ENCODE data around the gene ZFYVE27.

Gene ZFYVE27

GRCh38 chr10:97715259-97715874, 21.6 kb upstream of the ZFYVE27 start:
- no peak for DNase-seq

GRCh38 chr10:97717627-97718026, 19.3 kb upstream of the ZFYVE27 start:
- DNase-seq: no peak

DNA sequence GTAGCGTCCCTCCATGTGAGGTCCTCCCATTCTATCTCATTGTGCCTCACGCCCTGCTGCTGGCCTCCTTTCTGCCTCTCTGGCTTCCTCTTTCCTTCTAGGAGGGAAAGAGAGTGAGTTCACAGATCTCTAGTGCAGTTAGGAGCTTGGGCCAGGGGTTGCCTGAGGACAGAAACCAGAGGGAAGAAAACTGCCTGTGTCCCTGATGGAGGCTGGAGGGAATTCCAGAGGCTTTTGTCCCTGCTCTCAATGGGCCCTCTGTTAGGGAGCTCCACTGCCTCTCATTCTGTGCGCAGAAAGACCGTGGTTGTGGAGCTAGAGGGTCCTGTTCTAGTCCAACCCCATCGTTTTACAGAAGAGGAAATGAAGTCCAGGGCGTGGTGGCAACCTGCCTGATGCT, 18.8 kb upstream of the ZFYVE27 start:
- DNase-seq: no peak

- no peak for DNase-seq
Observed at GRCh38 chr10:97718659-97719142, 18.2 kb upstream of the ZFYVE27 start.

DNA sequence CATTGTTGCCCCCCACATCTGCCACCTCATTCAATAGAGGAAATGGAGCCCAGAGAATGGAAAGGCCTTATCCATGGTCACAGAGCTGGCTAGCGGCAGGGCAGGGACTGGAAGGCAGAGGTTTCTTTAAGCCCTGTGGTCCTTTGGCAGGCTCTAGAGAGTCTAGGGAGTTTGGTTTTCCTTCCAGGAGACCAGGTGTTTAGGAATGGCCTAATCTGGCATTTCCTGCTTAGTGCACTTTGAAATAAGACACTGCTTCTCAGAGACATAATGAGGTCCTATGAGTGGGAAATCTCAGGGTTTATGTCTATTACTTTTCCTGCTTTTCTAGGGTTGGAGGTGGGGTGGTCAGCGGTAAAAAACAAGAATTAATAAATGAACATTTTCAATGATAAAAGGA, 17.3 kb upstream of the ZFYVE27 start:
- DNase-seq: no peak

GRCh38 chr10:97721871-97722780, 14.8 kb upstream of the ZFYVE27 start:
- no peak for DNase-seq

DNA sequence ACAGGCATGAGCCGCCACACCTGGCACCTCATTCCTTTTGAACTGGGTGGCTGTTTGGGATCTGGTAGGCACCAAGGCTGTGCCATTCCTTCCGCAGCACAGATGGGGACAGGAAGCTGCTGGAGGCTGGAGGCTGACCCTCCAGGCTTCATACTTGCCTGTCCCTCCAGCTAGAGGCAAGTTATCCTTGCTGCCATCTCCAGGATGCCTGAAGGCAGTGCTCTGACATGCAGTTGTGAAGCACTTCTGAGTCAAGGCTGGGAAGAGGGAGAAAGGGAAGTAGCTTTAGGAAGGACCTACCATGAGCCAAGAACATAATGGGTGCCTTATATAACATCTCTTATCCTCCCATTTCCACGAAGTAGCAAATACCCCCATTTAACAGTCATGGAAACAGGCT, 13.9 kb upstream of the ZFYVE27 start:
- no peak for DNase-seq

GRCh38 chr10:97724341-97724941, 12.5 kb upstream of the ZFYVE27 start:
- no peak for DNase-seq

- DNase-seq: no peak
Observed at GRCh38 chr10:97726636-97727178, 10.2 kb upstream of the ZFYVE27 start.

GRCh38 chr10:97729014-97729413, 7.9 kb upstream of the ZFYVE27 start:
- no peak for DNase-seq

- DNase-seq: peak; percentile 44 to 69
Observed at GRCh38 chr10:97731346-97732051, 5.4 kb upstream of the ZFYVE27 start.

GRCh38 chr10:97732052-97732359, 4.9 kb upstream of the ZFYVE27 start:
- DNase-seq: no peak

DNA sequence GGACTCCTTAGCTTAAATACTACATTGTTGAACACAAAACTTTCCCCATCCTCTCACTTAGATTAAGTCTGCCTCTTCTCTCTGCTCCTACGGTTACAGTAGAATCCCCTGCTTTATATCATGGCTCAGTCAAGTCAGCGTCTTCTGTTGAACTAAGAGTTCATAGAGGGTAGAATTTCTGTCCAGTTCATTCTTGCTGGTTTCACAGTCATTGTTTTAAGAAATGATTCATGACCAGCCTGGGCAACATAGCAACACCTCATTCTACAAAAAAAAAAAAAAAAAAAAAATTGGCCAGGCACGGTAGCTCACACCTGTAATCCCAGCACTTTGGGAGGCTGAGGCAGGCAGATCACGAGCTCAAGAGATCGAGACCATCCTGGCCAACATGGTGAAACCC, 3.7 kb upstream of the ZFYVE27 start:
- DNase-seq: no peak

DNA sequence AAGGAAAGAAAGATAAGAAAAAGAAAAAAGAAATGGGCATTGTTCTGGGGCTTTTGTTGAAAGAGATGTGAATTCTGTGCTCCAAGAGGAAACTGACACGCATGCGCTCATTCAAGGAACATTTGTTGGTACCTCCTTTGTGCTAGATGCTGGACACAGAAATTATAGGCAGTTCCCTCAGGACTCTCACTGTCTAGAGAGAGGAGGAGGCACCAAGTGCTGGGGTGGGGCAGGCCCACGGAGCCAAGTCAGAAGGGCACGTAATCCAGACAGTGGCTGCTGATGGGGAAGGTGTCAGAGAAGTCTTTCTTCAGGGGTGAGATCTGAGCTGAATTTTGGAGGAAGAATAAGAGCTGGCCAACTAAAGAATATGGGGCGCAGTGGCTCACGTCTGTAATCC, 2.9 kb upstream of the ZFYVE27 start:
- DNase-seq: no peak

GRCh38 chr10:97736403-97736901, 476 bp upstream of the ZFYVE27 start:
- DNase-seq: no peak

GRCh38 chr10:97737770-97738265, 890 bp downstream of the ZFYVE27 start:
- DNase-seq: no peak

DNA sequence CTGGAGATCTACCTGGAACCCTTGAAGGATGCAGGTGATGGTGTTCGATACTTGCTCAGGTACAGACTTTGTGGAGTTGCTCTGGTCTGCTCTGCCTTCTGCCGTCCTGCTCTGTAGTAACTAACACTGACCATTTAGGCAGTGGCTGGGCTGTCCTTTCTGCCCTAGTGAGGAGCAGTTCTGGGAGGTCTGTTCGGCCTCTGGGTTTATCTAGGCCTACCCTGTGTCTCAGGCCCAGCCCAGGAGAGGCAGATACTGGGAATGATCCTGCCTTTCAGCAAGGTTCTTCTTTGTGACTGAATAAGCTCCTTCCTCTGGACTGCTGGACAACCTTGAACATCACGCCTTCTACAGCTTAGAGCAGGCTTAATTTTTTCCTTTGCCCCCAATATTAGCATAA, 1.7 kb downstream of the ZFYVE27 start:
- no peak for DNase-seq

GRCh38 chr10:97740613-97741012, 3.7 kb downstream of the ZFYVE27 start:
- no peak for DNase-seq

GRCh38 chr10:97743169-97743943, 6.4 kb downstream of the ZFYVE27 start:
- DNase-seq: no peak

DNA sequence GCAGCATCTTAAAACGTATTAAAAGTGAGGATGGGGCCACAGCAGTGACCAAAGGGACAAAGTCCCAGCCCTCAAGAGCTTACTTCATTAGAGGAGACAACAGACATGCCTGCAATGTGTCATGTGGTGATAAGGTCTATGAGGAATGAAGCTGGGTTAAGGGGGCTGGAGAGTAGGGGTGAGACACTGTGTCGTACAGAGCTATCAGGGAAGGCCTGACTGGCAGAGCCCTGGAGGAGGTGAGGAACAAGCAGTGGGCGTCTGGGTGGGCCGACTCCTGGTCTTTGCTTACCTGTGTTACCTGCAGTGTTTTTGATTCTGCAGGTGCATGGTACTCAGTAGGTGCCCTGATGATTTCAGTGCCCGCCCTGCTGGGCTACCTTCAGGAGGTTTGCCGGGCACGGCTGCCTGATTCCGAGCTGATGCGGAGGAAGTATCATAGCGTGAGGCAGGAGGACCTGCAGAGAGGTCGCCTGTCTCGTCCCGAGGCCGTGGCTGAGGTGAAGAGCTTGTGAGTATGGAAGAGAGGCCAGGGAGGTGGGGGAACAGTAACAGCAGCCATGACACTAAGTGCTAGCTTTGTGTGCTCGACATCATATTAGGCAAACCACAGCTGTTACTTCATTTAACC, 7.6 kb downstream of the ZFYVE27 start:
- DNase-seq: no peak

- DNase-seq: no peak
Observed at GRCh38 chr10:97747573-97747972, 10.6 kb downstream of the ZFYVE27 start.
